B cell (primary cell): ENCODE measurements around the gene RRP12. TPM values are rescaled to one million over a fixed set of nuclear protein-coding genes. Genes with fewer than 3 reads are reported as not detected.

Experiments
- ATAC-seq: fragments of 200-7000 bp; cut with Tn5 transposase; one replicate; pipeline ENCODE4 v1.10.0; 2021; ENCODE audit warnings: low read depth, mild to moderate bottlenecking, moderate number of reproducible peaks, moderate library complexity
- CTCF ChIA-PET: fragments of 350-600 bp; sonication (Branson Sonifier 250); formaldehyde crosslinking; loops from one replicate; lab custom pipeline; 2021; ENCODE audit warnings: antibody characterized with exemption, inconsistent platforms; lab: Charles Lee
- POLR2A ChIA-PET: fragments of 350-600 bp; sonication (Branson Sonifier 250); formaldehyde crosslinking; loops from one replicate; lab custom pipeline; 2021; ENCODE audit warnings: antibody characterized with exemption; lab: Charles Lee
- DNase-seq: peaks from one replicate; pipeline ENCODE4 v3.0.0; 2013
- H2AFZ ChIP-seq: 2 replicates; pipeline ENCODE4 v1.6.1; 2012; ENCODE audit warnings: mild to moderate bottlenecking, low read depth, low read length; ENCODE audit not compliant: insufficient read depth, poor library complexity, severe bottlenecking
- H3K27ac ChIP-seq, 2 donors: 1 replicate in 1 of 2; 2 replicates in 1 of 2; pipeline ENCODE4 v1.5.1; 2012 to 2013; ENCODE audit warnings: low read length in 2 of 2, mild to moderate bottlenecking in 2 of 2, moderate library complexity in 1 of 2
- H3K27me3 ChIP-seq, 4 experiments: fragments of 200-600 bp in 1 of 4; sonication (generic) in 1 of 4; replicated peaks in 1 of 4; 1 replicate in 2 of 4; 2 replicates in 2 of 4; pipeline versions ENCODE4 v1.6.1 to v1.7.0; 2013 to 2016; ENCODE audit warnings: low read length in 3 of 4, mild to moderate bottlenecking in 2 of 4, mixed read lengths in 1 of 4, moderate library complexity in 1 of 4; ENCODE audit not compliant: insufficient read depth in 4 of 4, control insufficient read depth in 3 of 4; ENCODE audit errors: control extremely low read depth in 1 of 4
- H3K36me3 ChIP-seq, 2 experiments: replicated peaks in 1 of 2; 1 replicate in 1 of 2; 2 replicates in 1 of 2; pipeline versions ENCODE4 v1.6.1 to v1.7.1; 2013; ENCODE audit warnings: low read length in 1 of 2; ENCODE audit not compliant: insufficient read depth in 2 of 2, control insufficient read depth in 1 of 2; ENCODE audit errors: control extremely low read depth in 1 of 2, extremely low read depth in 1 of 2
- H3K4me1 ChIP-seq, 2 donors: fragments of 200-600 bp in 1 of 2; sonication (generic) in 1 of 2; 1 replicate in 1 of 2; 2 replicates in 1 of 2; pipeline versions ENCODE4 v1.5.1 to v1.6.1; 2013 to 2017; ENCODE audit warnings: low read length in 2 of 2; ENCODE audit not compliant: control insufficient read depth in 2 of 2, insufficient read depth in 2 of 2
- H3K4me2 ChIP-seq: replicated peaks from 2 replicates; pipeline ENCODE3; 2012; ENCODE audit warnings: mild to moderate bottlenecking, low read depth, low read length; ENCODE audit not compliant: poor library complexity, severe bottlenecking
- H3K4me3 ChIP-seq, 5 experiments: fragments of 200-600 bp in 1 of 5; sonication (generic) in 1 of 5; 1 replicate in 3 of 5; 2 replicates in 2 of 5; pipeline versions ENCODE4 v1.5.1 to v1.7.0; 2011 to 2016; ENCODE audit warnings: low read length in 4 of 5, mild to moderate bottlenecking in 4 of 5, low read depth in 2 of 5, control low read depth in 1 of 5, moderate library complexity in 1 of 5; ENCODE audit not compliant: insufficient read depth in 1 of 5; ENCODE audit errors: control extremely low read depth in 1 of 5, extremely low read depth in 1 of 5
- H3K79me2 ChIP-seq: fragments of 200-600 bp; sonication (generic); one replicate; pipeline ENCODE4 v1.6.0; 2016; ENCODE audit warnings: low read length; ENCODE audit not compliant: control insufficient read depth, insufficient read depth
- H3K9ac ChIP-seq: fragments of 200-600 bp; sonication (generic); 2 replicates; pipeline ENCODE4 v1.6.1; 2017; ENCODE audit warnings: mild to moderate bottlenecking, low read length, moderate library complexity
- H3K9me3 ChIP-seq, 3 donors: one replicate each; pipeline versions ENCODE4 v1.6.1 to v1.7.1; 2013; ENCODE audit warnings: low read length in 2 of 3; ENCODE audit not compliant: control insufficient read depth in 2 of 3, insufficient read depth in 1 of 3; ENCODE audit errors: control extremely low read depth in 1 of 3
- H4K20me1 ChIP-seq: 2 replicates; pipeline ENCODE4 v1.6.0; 2012; ENCODE audit warnings: mild to moderate bottlenecking, low read length; ENCODE audit not compliant: insufficient read depth, control insufficient read depth, poor library complexity, severe bottlenecking
- H3K27ac Mint-ChIP-seq: one replicate; pipeline ENCODE4 v1.8.0; 2021; ENCODE audit warnings: mixed read lengths
- H3K27me3 Mint-ChIP-seq: one replicate; pipeline ENCODE4 v1.8.0; 2021; ENCODE audit warnings: mixed read lengths
- H3K4me1 Mint-ChIP-seq: one replicate; pipeline ENCODE4 v1.8.0; 2021; ENCODE audit warnings: mixed read lengths
- H3K4me3 Mint-ChIP-seq: one replicate; pipeline ENCODE4 v1.8.0; 2021; ENCODE audit warnings: mixed read lengths
- H3K9me3 Mint-ChIP-seq: one replicate; pipeline ENCODE4 v1.8.0; 2022; ENCODE audit warnings: mixed read lengths; ENCODE audit not compliant: insufficient read depth
- CTCF ChIP-seq: fragments of 200-600 bp; IDR thresholded peaks from one replicate; pipeline ENCODE4 v1.8.0; 2022; ENCODE audit warnings: antibody characterized with exemption, mild to moderate bottlenecking
- EZH2 ChIP-seq: IDR thresholded peaks from 2 replicates; pipeline ENCODE4 v1.6.1; 2012; ENCODE audit warnings: borderline replicate concordance, low read depth, mild to moderate bottlenecking, moderate library complexity, low read length; ENCODE audit not compliant: insufficient read depth, poor library complexity, severe bottlenecking
- WGBS: methylation state at CpG from one replicate; pipeline ENCODE4 v1.1.5; 2013; ENCODE audit warnings: missing lambda C conversion rate; ENCODE audit not compliant: insufficient coverage; 5-methylcytosine and 5-hydroxymethylcytosine counted together
- intact Hi-C: fragments of 100-400 bp; cut with micrococcal nuclease; formaldehyde crosslinking; loops from one replicate; pipeline ENCODE4 v1.10.0; 2022
- polyA plus RNA-seq: library from polyadenylated mRNA; depleted of rRNA; stranded (reverse); fragments of >200 nt; gene quantifications from 2 replicates; pipeline ENCODE4 v1.2.3, GENCODE V29; 2012
- total RNA-seq, 2 donors: library from RNA; stranded (reverse); fragments of 120-200 nt in 1 of 2; gene quantifications; 1 replicate in 1 of 2; 2 replicates in 1 of 2; pipeline versions ENCODE4 v1.2.3 to v1.2.4, GENCODE V29; 2013 to 2022

The RRP12 gene
- total and polyA plus RNA-seq, 2 donors (not counting 1 experiment from before 2014, with no cell fraction given) = 19.3 to 35.7 TPM

GRCh38 chr10:97336942-97337831 lies 64.0 kb downstream of the RRP12 start:
- no peak for DNase-seq
- H3K27ac Mint-ChIP-seq = no peak overlapping the region
- peaks cover 18% of the 10 kb centered on the region for H3K79me2 ChIP-seq
- ATAC-seq = no peak
- POLR2A ChIA-PET = no interaction called here
- H3K4me2 ChIP-seq = no peak overlapping the region
- no peak overlapping the region for H3K4me3 ChIP-seq
- H3K9me3 ChIP-seq = no peaks in the 10 kb centered on the region
- no peaks in the 10 kb centered on the region for H3K27me3 Mint-ChIP-seq
- no peaks in the 10 kb centered on the region for H3K9me3 Mint-ChIP-seq
- no peak overlapping the region for H2AFZ ChIP-seq
- H3K27me3 ChIP-seq = no peaks in the 10 kb centered on the region
- H3K36me3 ChIP-seq = peaks cover 0 to 7% of the 10 kb centered on the region in 2 experiments
- intact Hi-C loops = loop anchor here (5.0 kb wide), 1 partner anchor 110 kb away; the partner anchor contains the start of genes EXOSC1 and ZDHHC16
- H3K4me3 Mint-ChIP-seq = no peak overlapping the region
- no peak overlapping the region for H3K27ac ChIP-seq
- TF ChIP-seq CTCF (no peak), EZH2 (no peak)
- peaks cover 17% of the 10 kb centered on the region for H4K20me1 ChIP-seq
- H3K4me1 Mint-ChIP-seq = peaks cover 19% of the 10 kb centered on the region
- WGBS = 100% methylated on average over 3 of the region's 11 CpGs
- no peak overlapping the region for H3K9ac ChIP-seq
- peaks cover 16 to 19% of the 10 kb centered on the region in 2 donors for H3K4me1 ChIP-seq
- CTCF ChIA-PET = interaction anchor here (0.6 kb wide), 1 partner anchor 29 kb away, joined by 4 read pairs; no protein-coding TSS in a partner anchor

GRCh38 chr10:97336446-97336845 lies 64.7 kb downstream of the RRP12 start:
- DNase-seq = no peak
- Histone ChIP-seq H3K27ac (no peak overlapping the region), H3K4me3 (no peak overlapping the region), H3K27me3 (no peaks in the 10 kb centered on the region), H2AFZ (no peak overlapping the region), H3K4me2 (no peak overlapping the region), H3K4me1 (peaks cover 23 to 26% of the 10 kb centered on the region in 2 donors), H3K36me3 (peaks cover 2 to 8% of the 10 kb centered on the region in 2 experiments), H3K9me3 (no peaks in the 10 kb centered on the region), H3K79me2 (peaks cover 25% of the 10 kb centered on the region), H3K9ac (no peak overlapping the region), H4K20me1 (peaks cover 24% of the 10 kb centered on the region)
- TF ChIP-seq EZH2 (no peak), CTCF (no peak)
- 81% methylated on average over 3 of the region's 5 CpGs for WGBS
- no peak for ATAC-seq
- ChIA-PET POLR2A (no interaction called here), CTCF (no interaction called here)
- peaks cover 24% of the 10 kb centered on the region for H3K4me1 Mint-ChIP-seq
- H3K27ac Mint-ChIP-seq = no peak overlapping the region
- H3K27me3 Mint-ChIP-seq = no peaks in the 10 kb centered on the region
- intact Hi-C loops = loop anchor here (5.0 kb wide), 1 partner anchor 111 kb away; the partner anchor contains the start of genes EXOSC1 and ZDHHC16
- H3K9me3 Mint-ChIP-seq = no peaks in the 10 kb centered on the region
- H3K4me3 Mint-ChIP-seq = no peak overlapping the region
